Keratinocyte (primary cell): Measurements from ENCODE around the gene CARS1. TPM values are rescaled to one million over a fixed set of nuclear protein-coding genes. Genes with fewer than 3 reads are reported as not detected.

Experiments
- DNase-seq: peaks from one replicate; pipeline ENCODE4 v3.0.0-alpha.2; 2011; ENCODE audit warnings: low read depth, missing footprints, low spot score
- FAIRE-seq: peaks from 2 replicates; lab custom pipeline; 2011; peaks lifted over from hg19 to GRCh38; lab: Jason Lieb, UNC
- H2AFZ ChIP-seq: 2 replicates; pipeline ENCODE4 v1.6.0; 2012; ENCODE audit warnings: low read length, control low read depth, inconsistent platforms; ENCODE audit not compliant: control insufficient read depth
- H3K27ac ChIP-seq: 2 replicates; pipeline ENCODE4 v1.5.1; 2011; ENCODE audit warnings: low read length; ENCODE audit not compliant: control insufficient read depth, insufficient read depth
- H3K27me3 ChIP-seq: 3 replicates; pipeline ENCODE4 v1.6.0; 2011; ENCODE audit warnings: low read length; ENCODE audit not compliant: control insufficient read depth, insufficient read depth; ENCODE audit errors: extremely low read depth
- H3K36me3 ChIP-seq, 2 experiments: 2 replicates in 1 of 2; 3 replicates in 1 of 2; pipeline ENCODE4 v1.5.1; 2011; ENCODE audit warnings: low read length in 2 of 2, mild to moderate bottlenecking in 1 of 2; ENCODE audit not compliant: control insufficient read depth in 2 of 2, insufficient read depth in 2 of 2; ENCODE audit errors: extremely low read depth in 1 of 2
- H3K4me1 ChIP-seq: 3 replicates; pipeline ENCODE4 v1.5.1; 2011; ENCODE audit warnings: low read length; ENCODE audit not compliant: control insufficient read depth, insufficient read depth; ENCODE audit errors: extremely low read depth
- H3K4me2 ChIP-seq: 3 replicates; pipeline ENCODE4 v1.6.0; 2011; ENCODE audit warnings: low read depth, low read length; ENCODE audit not compliant: control insufficient read depth, insufficient read depth; ENCODE audit errors: extremely low read depth
- H3K4me3 ChIP-seq, 3 experiments: fragments of 200-600 bp in 1 of 3; sonication (generic) in 1 of 3; 2 replicates in 2 of 3; 3 replicates in 1 of 3; pipeline ENCODE4 v1.5.1; 2011 to 2016; ENCODE audit warnings: low read length in 3 of 3, mild to moderate bottlenecking in 3 of 3, control low read depth in 2 of 3, inconsistent platforms in 1 of 3, low read depth in 1 of 3, mixed read lengths in 1 of 3, mixed run types in 1 of 3, moderate library complexity in 1 of 3; ENCODE audit not compliant: control insufficient read depth in 2 of 3, insufficient read depth in 2 of 3; ENCODE audit errors: extremely low read depth in 1 of 3
- H3K79me2 ChIP-seq: 2 replicates; pipeline ENCODE4 v1.6.0; 2012; ENCODE audit warnings: low read length; ENCODE audit not compliant: control insufficient read depth, insufficient read depth
- H3K9ac ChIP-seq: 3 replicates; pipeline ENCODE4 v1.6.0; 2011; ENCODE audit warnings: low read length; ENCODE audit not compliant: control insufficient read depth, insufficient read depth; ENCODE audit errors: extremely low read depth
- H3K9me1 ChIP-seq: 3 replicates; pipeline ENCODE4 v1.6.0; 2011; ENCODE audit warnings: low read length; ENCODE audit not compliant: control insufficient read depth, insufficient read depth; ENCODE audit errors: extremely low read depth
- H3K9me3 ChIP-seq: 2 replicates; pipeline ENCODE4 v1.5.1; 2012; ENCODE audit warnings: low read depth, low read length; ENCODE audit not compliant: control insufficient read depth
- H4K20me1 ChIP-seq: 3 replicates; pipeline ENCODE4 v1.6.0; 2011; ENCODE audit warnings: low read length; ENCODE audit not compliant: control insufficient read depth, insufficient read depth; ENCODE audit errors: extremely low read depth
- CTCF ChIP-seq, 3 experiments: IDR thresholded peaks in 1 of 3; conservative IDR thresholded peaks in 1 of 3; optimal IDR thresholded peaks in 1 of 3; 2 replicates in 2 of 3; 3 replicates in 1 of 3; pipeline versions ENCODE3 to v1.5.1; 2011; ENCODE audit warnings: low read length in 3 of 3, mild to moderate bottlenecking in 3 of 3, moderate library complexity in 2 of 3, control low read depth in 1 of 3, inconsistent platforms in 1 of 3; ENCODE audit not compliant: insufficient read depth in 2 of 3; ENCODE audit errors: extremely low read depth in 1 of 3
- EZH2 ChIP-seq: IDR thresholded peaks from one replicate; pipeline ENCODE4 v1.6.1; 2012; ENCODE audit warnings: inconsistent platforms, mild to moderate bottlenecking, low read length, moderate library complexity
- dilution Hi-C: fragments of 300-500 bp; cut with MboI; formaldehyde crosslinking; loops from one replicate; pipeline ENCODE4 v1.7.0; 2020; ENCODE audit warnings: low sequenced_read_pairs; ENCODE audit not compliant: extremely low pct_ligation_motif_present
- polyA plus RNA-seq, 5 experiments: library from polyadenylated mRNA; depleted of rRNA in 3 of 5; stranded (reverse) in 3 of 5; stranded (forward) in 1 of 5; unstranded in 1 of 5; fragments of >200 nt; gene quantifications; 1 replicate in 1 of 5; 2 replicates in 3 of 5; 3 replicates in 1 of 5; pipeline versions ENCODE4 v1.2.1 to v1.2.3, GENCODE V29; 2011 to 2012; ENCODE audit warnings: missing spikeins in 2 of 5, low read depth in 1 of 5, low replicate concordance in 1 of 5

Gene CARS1
- polyA plus RNA-seq, 1 donor (not counting 4 experiments of a cell fraction or from before 2014, with no cell fraction given): 60.7 TPM

DNA sequence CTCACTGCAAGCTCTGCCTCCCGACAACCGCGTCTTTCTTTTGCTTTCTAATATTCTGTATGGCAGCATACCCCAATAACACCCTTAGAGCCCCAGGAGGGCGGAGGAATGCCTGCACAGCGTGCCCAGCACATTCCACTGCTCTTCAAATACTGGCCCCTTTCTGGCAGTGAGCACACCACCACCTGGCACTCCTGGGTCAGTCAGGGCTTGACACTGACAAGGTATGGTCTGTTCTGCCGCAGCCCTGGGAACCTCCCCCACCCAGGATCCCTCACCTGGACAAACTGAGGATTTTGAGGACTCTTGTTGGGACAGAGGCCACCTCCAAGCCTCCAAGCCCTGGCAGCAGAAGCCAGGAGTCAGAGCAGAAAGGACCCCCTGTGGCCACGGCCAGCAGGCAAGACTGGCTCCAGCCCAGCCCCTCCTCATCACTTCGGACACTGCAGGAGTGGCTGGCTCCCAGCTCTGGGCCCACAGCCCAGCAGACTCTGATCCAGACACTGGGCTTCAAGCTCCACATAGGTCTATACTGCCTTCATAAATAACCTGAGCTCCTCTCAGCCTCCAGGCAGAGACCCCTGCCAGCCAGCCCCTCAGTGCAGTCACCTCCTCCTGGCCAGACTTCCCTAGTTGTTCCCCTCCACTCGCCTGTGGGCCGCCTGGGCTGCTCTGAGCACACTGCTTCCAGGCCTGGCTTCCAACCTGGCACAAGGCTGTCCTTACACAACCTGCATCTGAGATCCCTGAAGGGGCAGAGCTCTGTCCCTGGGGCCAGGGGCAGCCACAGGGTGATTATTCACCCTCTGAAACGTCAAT, 14.5 kb downstream of the CARS1 start:
- no peaks in the 10 kb centered on the region for H3K9me3 ChIP-seq
- peaks cover 8% of the 10 kb centered on the region for H3K4me1 ChIP-seq
- peaks cover 48% of the 10 kb centered on the region for H3K79me2 ChIP-seq
- no peak overlapping the region for H2AFZ ChIP-seq
- H3K9ac ChIP-seq: no peak overlapping the region
- H3K27me3 ChIP-seq: no peaks in the 10 kb centered on the region
- peaks cover 31 to 67% of the 10 kb centered on the region in 2 experiments for H3K36me3 ChIP-seq
- H3K4me2 ChIP-seq: no peak overlapping the region
- TF ChIP-seq EZH2 (no peak), CTCF (optimal IDR thresholded peaks at IDR 0.05 in 1 of 3, IDR thresholded peaks at IDR 0.05 in 1 of 3, conservative IDR thresholded peaks at IDR 0.05 in 1 of 3; ENCODE audit: extremely low read depth in 1 of 3, insufficient read depth in 2 of 3, low read length in 3 of 3) (no peak)
- dilution Hi-C loops: no loop called here
- peaks cover 44% of the 10 kb centered on the region for H4K20me1 ChIP-seq
- H3K27ac ChIP-seq: no peak overlapping the region
- no peak for DNase-seq
- H3K4me3 ChIP-seq: no peak overlapping the region
- FAIRE-seq: no peak
- H3K9me1 ChIP-seq: peaks cover 8% of the 10 kb centered on the region

GRCh38 chr11:3041699-3042441, 15.4 kb downstream of the CARS1 start:
- Histone ChIP-seq H3K79me2 (peaks cover 42% of the 10 kb centered on the region), H3K4me2 (no peak overlapping the region), H4K20me1 (peaks cover 48% of the 10 kb centered on the region), H2AFZ (no peak overlapping the region), H3K9me1 (peaks cover 12% of the 10 kb centered on the region), H3K27ac (no peak overlapping the region), H3K9me3 (no peaks in the 10 kb centered on the region), H3K9ac (no peak overlapping the region), H3K36me3 (peaks cover 29 to 71% of the 10 kb centered on the region in 2 experiments), H3K27me3 (no peaks in the 10 kb centered on the region), H3K4me3 (no peak overlapping the region), H3K4me1 (peaks cover 17% of the 10 kb centered on the region)
- dilution Hi-C loops: no loop called here
- FAIRE-seq (no peak), DNase-seq (no peak)
- no peak for TF ChIP-seq EZH2
- TF ChIP-seq CTCF (optimal IDR thresholded peaks at IDR 0.05 in 1 of 3, IDR thresholded peaks at IDR 0.05 in 1 of 3, conservative IDR thresholded peaks at IDR 0.05 in 1 of 3; ENCODE audit: extremely low read depth in 1 of 3, insufficient read depth in 2 of 3, low read length in 3 of 3): no peak
